HepG2 (cell line): ENCODE measurements around the gene ERCC4. TPM values are rescaled to one million over a fixed set of nuclear protein-coding genes. Genes with fewer than 3 reads are reported as not detected.
A peak's percentile ranks its signal among the peaks of the same experiment; 100 is the strongest.

Source experiments
- CENPX ChIP-seq: sonication (generic); formaldehyde crosslinking; IDR thresholded peaks from 2 replicates; pipeline ENCODE4 v1.9.0; 2021; ENCODE audit warnings: mild to moderate bottlenecking, missing genetic modification reagents, moderate library complexity
- ELF3 ChIP-seq: IDR thresholded peaks from 2 replicates; pipeline ENCODE4 v1.6.1; 2016; ENCODE audit warnings: missing genetic modification reagents, missing compliant biosample characterization
- MIXL1 ChIP-seq: IDR thresholded peaks from 2 replicates; pipeline ENCODE4 v1.6.1; 2016
- NFATC3 ChIP-seq: sonication (generic); formaldehyde crosslinking; IDR thresholded peaks from 2 replicates; pipeline ENCODE4 v1.5.1; 2020; ENCODE audit warnings: mild to moderate bottlenecking, missing genetic modification reagents
- PRDM15 ChIP-seq: sonication (generic); formaldehyde crosslinking; IDR thresholded peaks from 2 replicates; pipeline ENCODE4 v1.4.0; 2020; ENCODE audit warnings: missing genetic modification reagents
- TCF7 ChIP-seq: sonication (generic); IDR thresholded peaks from 2 replicates; pipeline ENCODE4 v1.6.1; 2016; ENCODE audit warnings: antibody characterized with exemption, low read depth
- THYN1 ChIP-seq: sonication (generic); formaldehyde crosslinking; IDR thresholded peaks from 2 replicates; pipeline ENCODE4 v1.8.1; 2023; ENCODE audit warnings: low read depth, mild to moderate bottlenecking, moderate library complexity, missing genetic modification reagents, borderline replicate concordance
- ZNF619 ChIP-seq: sonication (generic); formaldehyde crosslinking; IDR thresholded peaks from 2 replicates; pipeline ENCODE4 v1.4.0; 2020; ENCODE audit warnings: mild to moderate bottlenecking, missing genetic modification reagents
- polyA plus RNA-seq, 8 experiments: library from polyadenylated mRNA; depleted of rRNA in 3 of 8; stranded (reverse) in 7 of 8; unstranded in 1 of 8; fragments of >200 nt; fragmentation: Illumina TruSeq in 4 of 8; extraction: Trizol in 4 of 8; gene quantifications; 2 replicates each; pipeline versions ENCODE4 v1.2.1 to v1.2.3, GENCODE V29; 2011 to 2016; ENCODE audit warnings: low read depth in 4 of 8, missing spikeins in 1 of 8, mixed read lengths in 1 of 8; ENCODE audit not compliant: insufficient read depth in 1 of 8
- total RNA-seq, 5 experiments: library from RNA; depleted of rRNA; stranded (reverse); fragments of >200 nt; fragmentation: Illumina TruSeq; extraction: Trizol; gene quantifications; 2 replicates each; pipeline ENCODE4 v1.2.3, GENCODE V29; 2016; ENCODE audit warnings: low read depth in 1 of 5
- TF ChIP-seq, protein P1 (sequence below): sonication (generic); formaldehyde crosslinking; IDR thresholded peaks from 2 replicates; pipeline ENCODE4 v1.5.0; 2020; ENCODE audit warnings: missing genetic modification reagents
- TF ChIP-seq, protein P2 (sequence below): sonication (generic); formaldehyde crosslinking; IDR thresholded peaks from 2 replicates; pipeline ENCODE4 v1.9.0; 2021; ENCODE audit warnings: missing genetic modification reagents, mild to moderate bottlenecking, borderline replicate concordance

ERCC4 gene
- total and polyA plus RNA-seq, 2 of the 13 experiments (the other 11 are each of a cell fraction or from before 2014, with no cell fraction given): 5.4 to 15.2 TPM

DNA sequence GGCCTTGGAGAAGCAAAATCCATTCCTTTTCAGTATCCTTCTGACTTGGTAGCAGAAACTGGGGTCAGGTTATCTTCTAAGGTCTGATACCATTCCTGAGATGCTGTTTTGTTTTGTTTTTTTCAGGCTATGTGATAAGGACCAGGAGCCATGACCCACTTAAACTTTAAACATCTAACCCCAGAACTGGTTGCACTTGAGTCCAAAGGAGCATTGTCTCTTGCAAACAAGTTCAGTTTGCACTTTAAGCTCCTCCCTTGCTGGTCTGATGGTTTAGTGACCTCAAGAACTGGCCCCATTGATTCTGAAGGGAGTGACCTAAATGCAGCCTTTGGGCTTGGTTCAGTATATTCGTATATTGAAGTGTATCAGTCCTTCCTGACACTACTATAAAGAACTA is 75.2 kb downstream of the ERCC4 start (continued):
- TF ChIP-seq, protein P1, sequence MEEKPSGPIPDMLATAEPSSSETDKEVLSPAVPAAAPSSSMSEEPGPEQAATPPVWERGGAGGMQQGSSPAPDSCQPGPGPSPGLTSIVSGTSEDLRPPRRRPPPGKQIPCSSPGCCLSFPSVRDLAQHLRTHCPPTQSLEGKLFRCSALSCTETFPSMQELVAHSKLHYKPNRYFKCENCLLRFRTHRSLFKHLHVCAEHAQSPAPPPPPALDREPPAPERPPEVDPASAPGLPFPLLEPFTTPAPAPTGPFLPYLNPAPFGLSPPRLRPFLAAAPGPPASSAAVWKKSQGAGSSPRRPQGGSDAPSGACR (CRISPR knock-in tag): no peak
- TF ChIP-seq PRDM15 (CRISPR knock-in tag) (no peak), THYN1 (no peak), ZNF619 (CRISPR knock-in tag) (no peak), ELF3 (CRISPR knock-in tag) (no peak), MIXL1 (CRISPR knock-in tag) (0 out of 2 replicates have a peak, but pooled peaks have one; percentile 49), NFATC3 (CRISPR knock-in tag) (no peak), CENPX (CRISPR knock-in tag) (no peak), TCF7 (no peak)
- TF ChIP-seq, protein P2, sequence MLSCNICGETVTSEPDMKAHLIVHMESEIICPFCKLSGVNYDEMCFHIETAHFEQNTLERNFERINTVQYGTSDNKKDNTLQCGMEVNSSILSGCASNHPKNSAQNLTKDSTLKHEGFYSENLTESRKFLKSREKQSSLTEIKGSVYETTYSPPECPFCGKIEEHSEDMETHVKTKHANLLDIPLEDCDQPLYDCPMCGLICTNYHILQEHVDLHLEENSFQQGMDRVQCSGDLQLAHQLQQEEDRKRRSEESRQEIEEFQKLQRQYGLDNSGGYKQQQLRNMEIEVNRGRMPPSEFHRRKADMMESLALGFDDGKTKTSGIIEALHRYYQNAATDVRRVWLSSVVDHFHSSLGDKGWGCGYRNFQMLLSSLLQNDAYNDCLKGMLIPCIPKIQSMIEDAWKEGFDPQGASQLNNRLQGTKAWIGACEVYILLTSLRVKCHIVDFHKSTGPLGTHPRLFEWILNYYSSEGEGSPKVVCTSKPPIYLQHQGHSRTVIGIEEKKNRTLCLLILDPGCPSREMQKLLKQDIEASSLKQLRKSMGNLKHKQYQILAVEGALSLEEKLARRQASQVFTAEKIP (CRISPR knock-in tag): no peak
